ENCODE measurements around the gene SMKR1. TPM values are rescaled to one million over a fixed set of nuclear protein-coding genes. Genes with fewer than 3 reads are reported as not detected.

Gene SMKR1
- total RNA-seq, 4 donors from 2014 or later = not detected

- no peaks in the 10 kb centered on the region for H3K9me3 ChIP-seq
- H3K36me3 ChIP-seq = no peaks in the 10 kb centered on the region
- H3K27ac ChIP-seq = no peak overlapping the region
- TF ChIP-seq POLR2A (IDR thresholded peaks at IDR 0.05) (no peak), CTCF (IDR thresholded peaks at IDR 0.05 in 4 of 5, conservative IDR thresholded peaks at IDR 0.05 in 1 of 5) (no peak)
- no peaks in the 10 kb centered on the region for H3K27me3 ChIP-seq
- ATAC-seq = no peak
- H3K4me1 ChIP-seq = no peaks in the 10 kb centered on the region
- no peak overlapping the region for H3K4me3 ChIP-seq
- in situ Hi-C loops (cut with MboI; ENCODE audit: low sequenced_read_pairs in 4 of 4) (no loop called here), intact Hi-C loops (cut with DNase I; ENCODE audit: low total_unique reads) (no loop called here)
- DNase-seq = no peak
Observed at GRCh38 chr7:129540340-129540739, 38.0 kb downstream of the SMKR1 start.

GRCh38 chr7:129544700-129545099 is 42.4 kb downstream of the SMKR1 start:
- TF ChIP-seq POLR2A (IDR thresholded peaks at IDR 0.05) (no peak), CTCF (IDR thresholded peaks at IDR 0.05 in 4 of 5, conservative IDR thresholded peaks at IDR 0.05 in 1 of 5) (no peak)
- H3K9me3 ChIP-seq = no peaks in the 10 kb centered on the region
- intact Hi-C loops (cut with DNase I; ENCODE audit: low total_unique reads) (no loop called here), in situ Hi-C loops (cut with MboI; ENCODE audit: low sequenced_read_pairs in 4 of 4) (no loop called here)
- H3K4me3 ChIP-seq = no peak overlapping the region
- no peak for ATAC-seq
- H3K27me3 ChIP-seq = no peaks in the 10 kb centered on the region
- no peaks in the 10 kb centered on the region for H3K36me3 ChIP-seq
- DNase-seq = no peak
- H3K27ac ChIP-seq = no peak overlapping the region
- H3K4me1 ChIP-seq = no peaks in the 10 kb centered on the region

GRCh38 chr7:129550693-129551360 is 48.5 kb downstream of the SMKR1 start:
- no peaks in the 10 kb centered on the region for H3K9me3 ChIP-seq
- intact Hi-C loops (cut with DNase I; ENCODE audit: low total_unique reads) (no loop called here), in situ Hi-C loops (cut with MboI; ENCODE audit: low sequenced_read_pairs in 4 of 4) (no loop called here)
- ATAC-seq = no peak
- H3K27ac ChIP-seq = no peak overlapping the region
- peaks cover 0 to 4% (median 0%) of the 10 kb centered on the region in 3 donors for H3K27me3 ChIP-seq
- H3K4me3 ChIP-seq = no peak overlapping the region
- no peak for DNase-seq
- H3K36me3 ChIP-seq = no peaks in the 10 kb centered on the region
- no peak for TF ChIP-seq POLR2A (IDR thresholded peaks at IDR 0.05)
- no peak for TF ChIP-seq CTCF (IDR thresholded peaks at IDR 0.05 in 4 of 5, conservative IDR thresholded peaks at IDR 0.05 in 1 of 5)
- H3K4me1 ChIP-seq = no peaks in the 10 kb centered on the region

GRCh38 chr7:129553899-129554461 is 51.6 kb downstream of the SMKR1 start:
- intact Hi-C loops (cut with DNase I; ENCODE audit: low total_unique reads) (no loop called here), in situ Hi-C loops (cut with MboI; ENCODE audit: low sequenced_read_pairs in 4 of 4) (no loop called here)
- Histone ChIP-seq H3K36me3 (no peaks in the 10 kb centered on the region), H3K27ac (no peak overlapping the region), H3K4me1 (no peaks in the 10 kb centered on the region), H3K4me3 (no peak overlapping the region), H3K9me3 (no peaks in the 10 kb centered on the region), H3K27me3 (peaks cover 0 to 4% (median 0%) of the 10 kb centered on the region in 3 donors)
- DNase-seq = no peak
- ATAC-seq = no peak
- TF ChIP-seq POLR2A (IDR thresholded peaks at IDR 0.05) (no peak), CTCF (IDR thresholded peaks at IDR 0.05 in 4 of 5, conservative IDR thresholded peaks at IDR 0.05 in 1 of 5) (no peak)
